ENCODE data around the gene STX8. TPM values are rescaled to one million over a fixed set of nuclear protein-coding genes. Genes with fewer than 3 reads are reported as not detected.

Gene STX8
- total RNA-seq, 1 donor from 2014 or later: 70.3 TPM

DNA sequence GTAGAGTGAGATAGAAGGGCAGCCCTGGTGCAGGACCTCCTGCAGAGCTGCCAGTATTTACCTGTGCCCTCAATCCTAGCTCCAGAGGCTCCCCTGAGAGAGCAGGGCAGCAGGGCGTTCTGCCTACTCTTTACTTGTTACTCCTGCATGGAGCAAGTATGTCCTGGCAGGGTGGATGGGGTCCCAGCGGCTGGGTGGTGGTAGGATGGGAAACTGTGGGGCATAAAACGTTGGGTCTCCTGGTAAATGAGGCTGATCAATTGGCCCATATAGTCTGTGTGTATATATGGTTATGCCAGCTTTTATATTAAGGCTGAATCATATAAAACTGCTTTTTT, 362.3 kb downstream of the STX8 start:
- no peak for ATAC-seq
- DNase-seq: no peak
- intact Hi-C loops (cut with micrococcal nuclease): no loop called here

DNA sequence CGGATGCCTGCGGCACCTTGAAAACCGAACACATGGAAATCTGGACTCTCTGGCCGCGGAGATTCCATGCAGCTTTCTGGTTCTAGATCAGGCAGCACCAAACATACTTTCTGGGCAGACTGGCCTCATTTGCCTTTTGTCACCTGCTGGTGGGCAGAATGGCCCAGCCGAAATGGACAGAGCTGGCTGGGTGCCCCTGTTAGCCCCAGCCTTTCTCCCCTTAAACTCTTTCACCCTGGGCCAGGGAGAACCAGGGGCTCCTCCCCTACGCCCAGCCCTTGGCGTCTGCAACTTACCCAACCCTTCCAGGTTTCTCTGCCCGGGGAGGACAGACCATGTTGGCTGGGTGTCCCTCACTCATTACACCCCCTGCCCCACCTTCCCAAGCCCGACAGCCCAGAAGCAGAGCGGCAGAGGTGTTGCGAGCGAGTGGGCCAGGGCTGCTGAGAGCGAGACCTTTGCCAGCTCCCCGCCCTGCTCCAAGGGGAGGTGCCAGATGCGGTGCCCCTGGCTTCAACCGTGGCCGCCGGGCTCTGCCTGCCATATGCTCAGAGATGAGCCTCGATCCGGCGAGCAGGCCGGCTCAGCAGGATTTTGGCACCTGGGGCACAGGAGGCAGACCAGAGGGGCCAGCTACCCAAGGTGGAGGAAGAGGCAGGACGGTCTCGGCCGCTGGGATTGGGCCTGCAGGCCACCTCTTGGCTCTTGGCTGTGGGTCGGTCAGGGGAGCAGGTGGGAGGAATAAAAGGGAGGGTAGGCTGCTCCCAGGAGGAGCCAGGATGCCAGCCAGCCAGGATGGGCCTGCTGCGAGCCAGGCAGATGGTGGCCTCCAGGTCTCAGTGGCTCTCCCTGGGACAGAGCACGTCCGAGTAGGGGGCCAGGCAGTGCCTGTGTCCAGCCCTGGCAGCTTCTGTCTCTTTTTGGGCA, 363.0 kb downstream of the STX8 start:
- no peak for DNase-seq
- intact Hi-C loops (cut with micrococcal nuclease): no loop called here
- ATAC-seq: no peak

- ATAC-seq (no peak), DNase-seq (no peak)
- intact Hi-C loops (cut with micrococcal nuclease): no loop called here
Observed at GRCh38 chr17:9211133-9211765, 364.4 kb downstream of the STX8 start.

DNA sequence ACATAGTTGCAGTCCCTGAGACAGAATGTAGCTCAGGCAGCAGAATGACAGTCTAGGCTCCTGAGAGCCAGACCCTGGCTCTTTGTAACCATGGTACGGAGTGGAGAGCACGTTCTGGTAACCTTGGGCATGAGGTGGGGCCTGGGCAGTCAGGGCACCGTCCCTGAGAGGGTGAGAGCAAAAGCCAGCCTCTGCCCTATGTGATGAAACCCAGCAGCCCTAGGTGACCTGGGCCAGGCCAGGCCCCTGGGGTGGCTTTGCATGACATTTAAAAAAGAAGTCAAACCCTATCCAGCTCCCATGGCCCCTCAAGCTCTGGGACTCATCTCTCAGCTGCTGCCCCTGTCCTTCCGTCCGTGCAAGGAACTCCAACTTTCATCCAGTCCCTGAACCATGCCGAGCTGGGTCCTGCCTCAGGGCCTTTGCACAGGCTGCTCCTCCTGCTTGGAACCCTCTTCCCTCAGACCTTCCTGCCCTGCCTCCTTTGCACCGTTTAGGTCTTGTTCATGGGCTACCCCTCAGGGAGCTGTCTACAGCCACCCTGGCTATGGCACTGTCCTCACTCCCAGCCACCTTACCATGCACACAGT, 365.7 kb downstream of the STX8 start:
- ATAC-seq: no peak
- intact Hi-C loops (cut with micrococcal nuclease): no loop called here
- no peak for DNase-seq

DNA sequence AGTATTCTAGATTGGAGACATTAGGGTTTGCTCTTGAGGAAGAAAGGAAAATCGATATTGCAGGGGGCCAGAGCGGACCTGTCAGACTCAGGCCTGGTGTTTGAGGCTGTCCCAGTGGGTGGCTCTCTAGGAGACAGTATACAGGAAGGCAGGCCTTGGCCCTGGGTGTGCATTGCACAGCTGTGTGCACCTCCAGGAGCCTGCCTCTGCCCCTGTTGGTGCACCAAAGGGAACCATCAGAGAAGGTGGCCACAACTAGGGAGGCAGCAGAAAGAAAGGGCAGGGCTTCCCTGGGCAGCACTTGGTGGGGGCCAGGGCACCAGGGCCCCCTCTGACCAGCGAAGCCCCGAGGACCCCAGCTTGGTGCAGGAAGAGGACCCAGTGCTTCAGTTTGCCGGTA, 366.3 kb downstream of the STX8 start:
- intact Hi-C loops (cut with micrococcal nuclease): no loop called here
- ATAC-seq: no peak
- no peak for DNase-seq

DNA sequence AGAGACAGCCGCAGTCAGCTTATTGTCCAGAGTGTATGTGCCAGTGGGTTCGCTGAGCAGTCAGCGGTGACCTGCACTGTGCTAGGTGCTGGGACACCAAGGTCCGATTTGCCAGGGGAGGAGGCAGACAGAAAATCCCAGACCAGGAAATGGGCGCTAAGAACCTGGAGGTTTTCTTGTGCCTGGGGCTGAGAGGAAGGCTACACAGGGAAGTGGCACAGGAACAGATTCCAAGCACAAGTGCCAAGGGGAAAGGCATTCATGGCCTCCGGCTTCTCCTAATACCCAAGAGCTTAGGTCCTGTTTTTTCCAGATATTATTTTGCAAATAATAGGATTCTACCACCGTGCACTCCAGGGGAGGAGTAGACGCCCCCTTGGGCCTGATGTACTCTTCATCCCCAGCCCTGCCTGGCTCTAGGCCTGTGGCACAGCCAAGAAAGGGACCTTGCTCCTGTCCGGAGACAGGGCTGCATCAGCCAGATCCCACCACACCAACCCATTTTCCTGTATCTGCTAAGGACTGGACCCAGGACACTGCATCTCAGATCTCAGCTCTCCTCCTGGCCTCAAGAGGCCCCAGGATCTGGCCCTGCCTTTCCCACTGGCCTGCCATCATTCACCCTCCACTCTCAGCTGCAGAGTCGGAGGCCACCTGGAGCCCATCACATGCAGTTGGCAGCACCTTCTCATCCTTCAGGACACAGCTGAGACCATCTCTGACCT, 367.1 kb downstream of the STX8 start:
- intact Hi-C loops (cut with micrococcal nuclease): no loop called here
- no peak for DNase-seq
- ATAC-seq: no peak

- ATAC-seq: no peak
- no peak for DNase-seq
- intact Hi-C loops (cut with micrococcal nuclease): no loop called here
Observed at GRCh38 chr17:9206741-9207332, 368.8 kb downstream of the STX8 start.

DNA sequence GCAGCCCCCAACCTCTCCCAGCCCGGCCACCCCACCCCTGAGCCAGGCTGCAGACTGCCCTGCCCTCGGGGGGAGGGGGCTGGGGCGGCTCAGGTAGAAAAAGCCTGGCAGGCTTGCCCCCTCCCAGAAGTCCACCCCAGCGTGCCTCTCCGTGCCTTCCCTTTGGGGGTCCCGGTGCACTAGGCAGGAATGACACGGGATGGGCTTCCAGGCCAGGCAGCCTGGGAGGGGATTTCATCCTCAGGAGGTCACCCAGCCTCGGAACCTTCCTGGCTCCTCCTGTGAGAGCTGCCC, 369.3 kb downstream of the STX8 start:
- intact Hi-C loops (cut with micrococcal nuclease): no loop called here
- ATAC-seq: no peak
- DNase-seq: no peak

- no peak for ATAC-seq
- no peak for DNase-seq
- intact Hi-C loops (cut with micrococcal nuclease): no loop called here
Observed at GRCh38 chr17:9205520-9206409, 369.9 kb downstream of the STX8 start.

DNA sequence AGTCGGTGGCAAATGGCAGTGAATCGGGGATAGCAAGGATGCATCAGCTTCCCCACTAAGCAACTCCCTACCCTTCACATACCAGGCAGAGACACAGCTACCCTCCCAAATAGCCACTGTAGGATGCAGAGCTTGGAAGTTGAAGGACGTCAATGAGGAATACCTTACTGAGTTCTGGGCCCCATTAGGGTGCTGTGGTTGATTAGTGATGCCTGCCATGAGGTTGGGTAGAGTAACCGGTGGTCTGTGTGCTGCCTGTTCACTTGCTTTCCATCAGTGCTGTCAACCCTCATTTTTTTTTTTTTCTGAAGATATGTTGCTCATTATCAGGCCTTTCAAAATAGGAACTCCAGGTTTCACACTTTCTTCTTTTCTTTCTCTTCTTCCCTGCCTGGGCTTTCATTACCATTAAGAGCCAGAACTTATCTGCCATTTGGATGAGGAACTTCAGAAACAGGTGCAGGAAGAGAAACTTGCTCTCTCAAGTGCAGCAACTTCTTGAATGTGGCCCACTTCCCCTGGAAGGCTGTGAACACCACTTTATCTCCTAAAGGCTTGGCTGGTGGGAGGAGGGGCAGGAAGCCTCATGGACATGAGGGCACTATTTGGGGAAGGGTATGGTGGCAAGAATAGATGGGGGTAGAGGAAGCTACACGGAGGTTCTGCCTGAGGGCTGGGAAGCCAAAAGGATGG, 370.8 kb downstream of the STX8 start:
- no peak for DNase-seq
- intact Hi-C loops (cut with micrococcal nuclease): no loop called here

DNA sequence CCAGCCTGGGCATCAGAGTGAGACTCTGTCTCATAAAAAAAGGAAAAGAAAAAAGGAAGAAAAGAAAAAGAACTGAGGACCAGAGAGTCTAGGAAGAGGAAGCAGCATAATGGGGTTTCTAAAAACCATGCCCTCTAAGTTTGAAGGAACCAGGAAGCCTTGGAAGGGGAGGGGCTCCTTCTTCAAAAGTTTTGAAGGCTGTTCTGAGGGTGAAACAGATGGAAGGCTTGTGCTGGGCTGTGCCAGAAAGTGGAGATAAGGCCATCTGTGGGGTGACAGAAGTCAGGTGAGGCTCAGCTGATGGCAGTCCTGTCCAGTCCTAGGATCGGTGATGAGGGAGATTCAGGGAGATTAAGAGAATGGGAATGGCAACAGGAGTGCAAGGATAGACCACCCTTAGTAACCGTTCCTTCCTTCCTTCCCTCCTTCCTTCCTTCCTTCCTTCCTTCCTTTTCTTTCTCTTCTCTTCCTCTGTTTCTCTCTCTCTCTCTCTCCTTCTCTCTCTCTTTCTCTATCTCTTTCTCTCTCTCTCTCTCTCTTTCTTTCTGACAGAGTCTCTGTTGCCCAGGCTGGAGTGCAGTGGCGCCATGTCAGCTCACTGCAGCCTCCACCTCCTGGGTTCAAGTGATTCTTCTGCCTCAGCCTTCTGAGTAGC, 371.7 kb downstream of the STX8 start:
- DNase-seq (no peak), ATAC-seq (no peak)
- intact Hi-C loops (cut with micrococcal nuclease): no loop called here

More for the DNA sequence above, 370.8 kb downstream of the STX8 start:
- no peak for ATAC-seq

- intact Hi-C loops (cut with micrococcal nuclease): no loop called here
- DNase-seq (no peak), ATAC-seq (no peak)
Observed at GRCh38 chr17:9202532-9202931, 373.1 kb downstream of the STX8 start.

DNA sequence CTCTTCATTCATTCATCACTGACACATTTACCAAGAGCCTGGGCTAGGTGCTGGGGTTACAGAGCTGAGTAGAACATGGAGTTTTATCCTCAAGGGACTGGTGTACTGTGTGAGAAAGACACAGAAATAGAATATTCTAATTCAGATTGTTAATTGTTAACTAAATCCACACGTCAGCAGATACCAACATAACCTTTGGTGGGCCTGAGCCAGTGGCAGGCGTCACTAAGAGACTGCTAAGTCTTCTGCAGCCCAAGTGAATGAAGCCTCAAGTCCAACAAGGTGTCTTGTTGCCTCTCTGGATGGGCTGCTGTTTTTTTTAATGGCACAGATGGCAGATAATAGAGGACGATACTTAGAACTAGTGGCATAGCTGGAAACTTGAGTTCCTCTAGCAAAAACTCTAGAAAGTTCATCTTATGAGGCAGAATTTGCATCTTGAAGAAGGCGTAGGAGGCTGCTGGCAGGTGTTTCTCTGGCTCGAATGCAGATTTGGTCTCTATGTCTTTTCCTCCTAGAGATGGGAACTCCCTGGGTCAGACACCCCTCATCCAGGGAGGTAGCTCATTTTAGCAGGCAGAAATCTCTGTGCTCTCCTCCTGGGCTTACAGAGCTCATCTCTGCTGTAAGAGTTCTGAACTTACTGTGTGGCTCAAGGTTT, 374.8 kb downstream of the STX8 start:
- ATAC-seq: no peak
- intact Hi-C loops (cut with micrococcal nuclease): no loop called here

More for the DNA sequence above, 374.8 kb downstream of the STX8 start:
- no peak for DNase-seq
